ENCODE measurements around the gene AMPD3. TPM values are rescaled to one million over a fixed set of nuclear protein-coding genes. Genes with fewer than 3 reads are reported as not detected.

AMPD3 gene
- total RNA-seq, 1 experiment from 2014 or later = 0.19 TPM

DNA sequence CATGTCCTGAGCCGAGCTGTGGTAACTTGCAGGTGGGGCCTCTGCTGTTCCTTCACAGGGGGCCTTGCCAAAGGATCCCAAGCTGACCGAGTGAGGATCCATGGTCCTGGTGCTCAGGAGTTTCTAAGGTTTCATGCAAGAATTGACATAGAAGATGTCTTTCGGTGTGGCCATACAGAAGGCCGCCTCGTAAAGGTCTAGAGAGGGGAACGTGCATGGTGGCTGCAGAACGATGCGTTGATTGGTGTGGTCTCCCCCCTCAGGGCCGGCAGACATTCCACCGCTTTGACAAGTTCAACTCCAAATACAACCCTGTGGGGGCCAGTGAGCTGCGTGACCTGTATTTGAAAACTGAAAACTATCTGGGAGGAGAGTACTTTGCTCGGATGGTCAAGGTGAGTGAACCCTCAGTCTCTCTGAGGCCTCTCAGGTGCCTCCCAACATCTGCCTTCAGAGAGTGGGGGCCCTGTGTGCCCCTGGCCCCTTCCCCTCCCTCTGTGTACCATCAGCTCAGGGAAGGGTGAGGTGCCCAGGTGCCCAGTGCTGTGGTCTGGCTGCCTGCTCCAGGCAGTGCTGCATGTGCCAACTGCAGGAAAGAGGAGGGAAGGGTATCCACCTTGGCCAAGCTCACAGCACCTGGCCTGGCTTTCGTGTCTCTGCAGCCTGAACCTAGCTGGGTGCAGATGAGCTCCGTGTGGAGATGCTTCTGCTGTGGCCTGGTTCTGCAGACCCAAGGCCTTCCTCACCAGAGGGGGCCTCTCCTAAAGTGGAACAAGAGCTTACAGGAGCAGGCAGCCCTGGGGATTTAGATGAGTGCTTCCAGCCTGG, 39.8 kb downstream of the AMPD3 start:
- BruUV-seq (replicated peaks) = no TSS peak
- POLR2A ChIA-PET (ENCODE audit: low non-redundant PET) = no interaction called here
- Histone ChIP-seq H3K4me1 (ENCODE audit: insufficient read depth, low read length, poor library complexity, severe bottlenecking) (no peaks in the 10 kb centered on the region), H3K27ac (ENCODE audit: low read depth, low read length, poor library complexity, severe bottlenecking) (no peak overlapping the region), H3K27me3 (replicated peaks; ENCODE audit: insufficient read depth, low read depth, low read length, poor library complexity) (no peaks in the 10 kb centered on the region), H3K9me3 (ENCODE audit: low read depth, low read length, poor library complexity, severe bottlenecking) (no peaks in the 10 kb centered on the region), H3K36me3 (ENCODE audit: insufficient read depth, low read length, poor library complexity, severe bottlenecking) (no peaks in the 10 kb centered on the region), H3K4me3 (ENCODE audit: low read depth, low read length, poor library complexity, severe bottlenecking) (no peak overlapping the region)
- intact Hi-C loops (cut with micrococcal nuclease; ENCODE audit: unreplicated experiment) = no loop called here
- CTCF ChIA-PET = no interaction called here
- no peak for TF ChIP-seq EZH2 (IDR thresholded peaks at IDR 0.05; ENCODE audit: borderline replicate concordance, low read depth, low read length, poor library complexity, severe bottlenecking)
- TF ChIP-seq, protein P1, sequence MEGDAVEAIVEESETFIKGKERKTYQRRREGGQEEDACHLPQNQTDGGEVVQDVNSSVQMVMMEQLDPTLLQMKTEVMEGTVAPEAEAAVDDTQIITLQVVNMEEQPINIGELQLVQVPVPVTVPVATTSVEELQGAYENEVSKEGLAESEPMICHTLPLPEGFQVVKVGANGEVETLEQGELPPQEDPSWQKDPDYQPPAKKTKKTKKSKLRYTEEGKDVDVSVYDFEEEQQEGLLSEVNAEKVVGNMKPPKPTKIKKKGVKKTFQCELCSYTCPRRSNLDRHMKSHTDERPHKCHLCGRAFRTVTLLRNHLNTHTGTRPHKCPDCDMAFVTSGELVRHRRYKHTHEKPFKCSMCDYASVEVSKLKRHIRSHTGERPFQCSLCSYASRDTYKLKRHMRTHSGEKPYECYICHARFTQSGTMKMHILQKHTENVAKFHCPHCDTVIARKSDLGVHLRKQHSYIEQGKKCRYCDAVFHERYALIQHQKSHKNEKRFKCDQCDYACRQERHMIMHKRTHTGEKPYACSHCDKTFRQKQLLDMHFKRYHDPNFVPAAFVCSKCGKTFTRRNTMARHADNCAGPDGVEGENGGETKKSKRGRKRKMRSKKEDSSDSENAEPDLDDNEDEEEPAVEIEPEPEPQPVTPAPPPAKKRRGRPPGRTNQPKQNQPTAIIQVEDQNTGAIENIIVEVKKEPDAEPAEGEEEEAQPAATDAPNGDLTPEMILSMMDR (conservative IDR thresholded peaks at IDR 0.05; ENCODE audit: low read depth, low read length) = no peak
- DNase-seq (ENCODE audit: low spot score) = no peak

DNA sequence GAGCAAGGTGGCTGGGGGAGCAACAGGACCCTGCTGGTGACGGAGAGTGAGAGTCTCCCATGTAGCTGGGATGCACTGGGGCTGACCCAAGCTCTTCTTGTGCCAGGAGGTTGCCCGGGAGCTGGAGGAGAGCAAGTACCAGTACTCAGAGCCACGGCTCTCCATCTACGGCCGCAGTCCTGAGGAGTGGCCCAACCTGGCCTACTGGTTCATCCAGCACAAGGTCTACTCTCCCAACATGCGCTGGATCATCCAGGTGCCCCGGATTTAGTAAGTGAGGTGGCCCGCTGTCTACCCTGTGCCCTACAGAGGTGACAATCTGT, 40.4 kb downstream of the AMPD3 start:
- no TSS peak for BruUV-seq (replicated peaks)
- H3K4me1 ChIP-seq (ENCODE audit: insufficient read depth, low read length, poor library complexity, severe bottlenecking) = no peaks in the 10 kb centered on the region
- no peak overlapping the region for H3K27ac ChIP-seq (ENCODE audit: low read depth, low read length, poor library complexity, severe bottlenecking)
- H3K36me3 ChIP-seq (ENCODE audit: insufficient read depth, low read length, poor library complexity, severe bottlenecking) = no peaks in the 10 kb centered on the region
- H3K9me3 ChIP-seq (ENCODE audit: low read depth, low read length, poor library complexity, severe bottlenecking) = no peaks in the 10 kb centered on the region
- intact Hi-C loops (cut with micrococcal nuclease; ENCODE audit: unreplicated experiment) = no loop called here
- H3K27me3 ChIP-seq (replicated peaks; ENCODE audit: insufficient read depth, low read depth, low read length, poor library complexity) = no peaks in the 10 kb centered on the region
- DNase-seq (ENCODE audit: low spot score) = no peak
- H3K4me3 ChIP-seq (ENCODE audit: low read depth, low read length, poor library complexity, severe bottlenecking) = no peak overlapping the region
- ChIA-PET CTCF (no interaction called here), POLR2A (ENCODE audit: low non-redundant PET) (no interaction called here)
- TF ChIP-seq, protein P1 (conservative IDR thresholded peaks at IDR 0.05; ENCODE audit: low read depth, low read length) = no peak
- TF ChIP-seq EZH2 (IDR thresholded peaks at IDR 0.05; ENCODE audit: borderline replicate concordance, low read depth, low read length, poor library complexity, severe bottlenecking) = no peak

DNA sequence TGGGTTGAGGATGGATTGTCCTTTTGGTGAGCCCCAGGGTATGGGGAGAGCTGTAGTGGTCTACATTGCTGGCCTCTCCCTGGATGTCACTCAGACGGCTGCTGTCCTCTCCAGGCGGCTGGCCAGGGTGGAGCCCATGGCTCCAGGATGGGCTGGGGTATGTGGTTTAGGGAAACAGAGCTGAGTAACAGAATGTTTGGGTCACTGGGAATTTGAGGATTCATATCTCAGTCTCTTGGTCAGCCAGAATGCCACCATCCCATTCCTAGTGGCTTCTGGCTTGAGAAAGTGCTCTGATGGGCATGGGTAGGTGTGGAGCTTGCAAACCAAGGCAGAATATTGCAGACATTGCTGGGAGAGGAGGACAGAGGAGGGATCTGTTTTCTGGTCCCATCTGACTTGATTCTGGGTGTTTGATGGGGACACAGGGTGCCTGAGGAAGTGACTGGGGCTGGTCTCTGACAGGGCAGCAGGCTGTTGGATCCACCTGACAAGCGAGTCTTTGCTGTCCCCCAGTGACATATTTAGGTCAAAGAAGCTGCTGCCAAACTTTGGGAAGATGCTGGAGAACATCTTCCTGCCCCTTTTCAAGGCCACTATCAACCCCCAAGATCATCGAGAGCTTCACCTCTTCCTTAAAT, 41.4 kb downstream of the AMPD3 start:
- H3K4me1 ChIP-seq (ENCODE audit: insufficient read depth, low read length, poor library complexity, severe bottlenecking) = no peaks in the 10 kb centered on the region
- no peak overlapping the region for H3K4me3 ChIP-seq (ENCODE audit: low read depth, low read length, poor library complexity, severe bottlenecking)
- H3K27me3 ChIP-seq (replicated peaks; ENCODE audit: insufficient read depth, low read depth, low read length, poor library complexity) = no peaks in the 10 kb centered on the region
- intact Hi-C loops (cut with micrococcal nuclease; ENCODE audit: unreplicated experiment) = no loop called here
- no TSS peak for BruUV-seq (replicated peaks)
- POLR2A ChIA-PET (ENCODE audit: low non-redundant PET) = no interaction called here
- no peaks in the 10 kb centered on the region for H3K36me3 ChIP-seq (ENCODE audit: insufficient read depth, low read length, poor library complexity, severe bottlenecking)
- TF ChIP-seq, protein P1 (conservative IDR thresholded peaks at IDR 0.05; ENCODE audit: low read depth, low read length) = no peak
- TF ChIP-seq EZH2 (IDR thresholded peaks at IDR 0.05; ENCODE audit: borderline replicate concordance, low read depth, low read length, poor library complexity, severe bottlenecking) = no peak
- no peak overlapping the region for H3K27ac ChIP-seq (ENCODE audit: low read depth, low read length, poor library complexity, severe bottlenecking)
- H3K9me3 ChIP-seq (ENCODE audit: low read depth, low read length, poor library complexity, severe bottlenecking) = no peaks in the 10 kb centered on the region
- no peak for DNase-seq (ENCODE audit: low spot score)
- CTCF ChIA-PET = no interaction called here
